ENCODE results near the gene UROC1. TPM values are rescaled to one million over a fixed set of nuclear protein-coding genes. Genes with fewer than 3 reads are reported as not detected.

UROC1 gene
- total and polyA plus RNA-seq, 2 donors from 2014 or later = not detected

DNA sequence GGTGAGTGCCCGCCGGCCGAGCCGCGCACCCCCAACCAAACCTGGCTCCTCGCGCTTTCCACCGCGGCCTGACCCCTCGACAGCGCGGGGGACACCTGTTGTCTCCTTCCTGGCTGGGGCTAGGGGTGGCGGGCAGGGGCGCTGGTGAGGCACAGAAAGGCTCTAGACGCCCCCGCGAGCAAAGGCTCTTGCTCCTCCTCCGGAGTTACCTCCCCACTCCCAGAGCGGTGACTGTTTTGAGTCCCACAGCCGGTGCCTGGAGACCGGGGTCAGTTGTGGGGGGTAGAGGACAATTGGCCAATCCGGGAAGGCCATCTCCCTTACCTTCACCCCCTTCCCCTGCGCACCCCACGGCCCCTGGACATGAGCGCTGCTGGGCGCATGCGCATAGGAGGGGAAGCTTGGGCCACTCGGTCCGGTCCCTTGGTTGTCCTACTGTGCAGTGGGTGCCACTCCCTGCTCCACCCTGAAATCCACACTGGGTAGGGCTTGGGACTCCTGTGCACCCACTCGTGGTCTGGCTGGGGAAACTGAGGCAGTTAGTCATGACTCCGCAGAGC is 6.9 kb upstream of the UROC1 start:
- Histone ChIP-seq H3K4me1 (ENCODE audit: control insufficient read depth in 2 of 3, insufficient read depth in 2 of 3, low read depth in 1 of 3, low read length in 3 of 3) (peaks cover 0 to 4% (median 4%) of the 10 kb centered on the region in 3 donors), H3K9ac (ENCODE audit: low read length in 3 of 3) (peak overlapping the region in 1 of 3 donors; percentile 26)
- intact Hi-C loops (cut with DNase I) = no loop called here

DNA sequence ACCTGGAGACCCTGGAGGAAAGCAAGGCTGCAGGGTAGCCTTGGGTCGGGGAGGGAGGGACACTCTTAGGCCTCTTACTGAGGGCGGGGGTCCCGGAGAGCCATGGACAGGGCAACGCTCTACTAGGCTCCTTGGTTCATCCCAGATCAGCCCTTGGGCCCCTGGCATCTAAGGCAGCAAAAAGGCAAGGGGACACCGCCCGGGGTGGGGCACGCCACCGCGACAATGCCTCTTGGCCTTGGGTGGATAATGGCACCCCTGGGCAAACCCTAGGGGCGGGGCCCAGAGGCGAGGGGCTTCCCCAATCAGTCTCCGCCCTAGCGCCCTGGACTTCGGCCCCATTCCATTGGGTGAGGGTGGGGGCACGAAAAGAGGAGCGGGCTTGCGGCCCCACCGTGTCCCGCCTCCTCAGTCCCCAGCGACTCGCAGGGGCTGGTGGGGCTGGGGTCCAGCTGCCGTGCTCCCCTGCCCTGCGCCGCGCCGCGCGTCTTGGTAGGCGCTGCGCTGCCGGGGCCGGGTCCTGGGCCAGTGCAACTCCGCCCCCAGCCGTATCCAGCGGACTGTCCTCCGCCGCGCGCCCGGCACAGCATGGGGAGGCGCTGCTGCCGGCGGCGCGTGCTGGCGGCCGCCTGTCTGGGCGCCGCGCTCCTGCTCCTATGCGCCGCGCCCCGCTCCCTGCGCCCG is 6.3 kb upstream of the UROC1 start, which contains the start of gene CHST13:
TSS of gene CHST13 (plus strand) at position 411 of the 684 bp plus-strand sequence. CDS start at position 589, 178 bp downstream.
- peak; percentile 62 to 80 (median 74) for DNase-seq
- no peak for FAIRE-seq
- intact Hi-C loops (cut with DNase I) = no loop called here
- TF ChIP-seq, protein P1, sequence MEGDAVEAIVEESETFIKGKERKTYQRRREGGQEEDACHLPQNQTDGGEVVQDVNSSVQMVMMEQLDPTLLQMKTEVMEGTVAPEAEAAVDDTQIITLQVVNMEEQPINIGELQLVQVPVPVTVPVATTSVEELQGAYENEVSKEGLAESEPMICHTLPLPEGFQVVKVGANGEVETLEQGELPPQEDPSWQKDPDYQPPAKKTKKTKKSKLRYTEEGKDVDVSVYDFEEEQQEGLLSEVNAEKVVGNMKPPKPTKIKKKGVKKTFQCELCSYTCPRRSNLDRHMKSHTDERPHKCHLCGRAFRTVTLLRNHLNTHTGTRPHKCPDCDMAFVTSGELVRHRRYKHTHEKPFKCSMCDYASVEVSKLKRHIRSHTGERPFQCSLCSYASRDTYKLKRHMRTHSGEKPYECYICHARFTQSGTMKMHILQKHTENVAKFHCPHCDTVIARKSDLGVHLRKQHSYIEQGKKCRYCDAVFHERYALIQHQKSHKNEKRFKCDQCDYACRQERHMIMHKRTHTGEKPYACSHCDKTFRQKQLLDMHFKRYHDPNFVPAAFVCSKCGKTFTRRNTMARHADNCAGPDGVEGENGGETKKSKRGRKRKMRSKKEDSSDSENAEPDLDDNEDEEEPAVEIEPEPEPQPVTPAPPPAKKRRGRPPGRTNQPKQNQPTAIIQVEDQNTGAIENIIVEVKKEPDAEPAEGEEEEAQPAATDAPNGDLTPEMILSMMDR (IDR thresholded peaks at IDR 0.05; ENCODE audit: borderline replicate concordance, extremely low read depth, insufficient read depth) = no peak
- H3K27ac ChIP-seq (ENCODE audit: low read depth in 2 of 2, low read length in 2 of 2) = no peak within 1 kb of the TSS
- no peaks in the 10 kb centered on the region for H3K36me3 ChIP-seq (ENCODE audit: control insufficient read depth in 2 of 3, insufficient read depth in 3 of 3, low read length in 3 of 3)
- peaks cover 3% of the 10 kb centered on the region for H3K27me3 ChIP-seq (ENCODE audit: control insufficient read depth, insufficient read depth, low read length)
- H3K9me3 ChIP-seq (ENCODE audit: control insufficient read depth in 2 of 3, insufficient read depth in 1 of 3, low read length in 3 of 3) = no peaks in the 10 kb centered on the region
- H3K9ac ChIP-seq (ENCODE audit: low read length in 3 of 3) = peak within 1 kb of the TSS in 1 of 3 donors; percentile 26
- H3K4me1 ChIP-seq (ENCODE audit: control insufficient read depth in 2 of 3, insufficient read depth in 2 of 3, low read depth in 1 of 3, low read length in 3 of 3) = peaks cover 0 to 4% (median 2%) of the 10 kb centered on the region in 3 donors
- peak within 1 kb of the TSS; percentile 11 to 64 (median 54) for H3K4me3 ChIP-seq (ENCODE audit: low read length in 3 of 3)

More for the DNA sequence above, 6.9 kb upstream of the UROC1 start:
- FAIRE-seq (no peak), DNase-seq (peak; percentile 31 to 78 (median 59))
- H3K27me3 ChIP-seq (ENCODE audit: control insufficient read depth, insufficient read depth, low read length) = peaks cover 3% of the 10 kb centered on the region
- H3K27ac ChIP-seq (ENCODE audit: low read depth in 2 of 2, low read length in 2 of 2) = no peak overlapping the region
- TF ChIP-seq, protein P1 (IDR thresholded peaks at IDR 0.05; ENCODE audit: borderline replicate concordance, extremely low read depth, insufficient read depth) = no peak
- no peaks in the 10 kb centered on the region for H3K36me3 ChIP-seq (ENCODE audit: control insufficient read depth in 2 of 3, insufficient read depth in 3 of 3, low read length in 3 of 3)
- no peaks in the 10 kb centered on the region for H3K9me3 ChIP-seq (ENCODE audit: control insufficient read depth in 2 of 3, insufficient read depth in 1 of 3, low read length in 3 of 3)
- H3K4me3 ChIP-seq (ENCODE audit: low read length in 3 of 3) = peak overlapping the region; percentile 11 to 64 (median 54)

DNA sequence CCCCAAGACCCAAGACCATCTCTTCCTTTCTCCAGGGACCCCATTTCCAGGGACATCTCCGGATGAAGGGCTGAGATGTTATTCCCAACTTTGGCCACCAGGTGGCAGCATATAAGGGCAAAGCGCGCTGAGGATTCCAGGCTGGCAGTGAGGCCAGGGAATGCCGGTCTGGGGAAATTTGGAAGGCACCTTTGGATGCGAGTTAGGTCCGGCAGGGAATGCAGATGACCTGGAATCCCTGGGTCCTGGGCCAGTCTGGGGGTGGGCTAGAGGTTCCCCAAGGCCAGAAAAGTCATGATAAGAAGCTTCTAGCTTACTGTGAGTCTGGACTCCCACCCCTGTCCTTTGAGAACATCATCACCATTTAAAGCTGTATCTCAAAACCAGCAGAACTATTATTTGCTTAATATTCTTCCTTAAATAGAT is 4.8 kb upstream of the UROC1 start:
- Histone ChIP-seq H3K4me1 (ENCODE audit: control insufficient read depth in 2 of 3, insufficient read depth in 2 of 3, low read depth in 1 of 3, low read length in 3 of 3) (peaks cover 0 to 2% (median 0%) of the 10 kb centered on the region in 3 donors), H3K27me3 (ENCODE audit: control insufficient read depth, insufficient read depth, low read length) (peaks cover 3% of the 10 kb centered on the region), H3K36me3 (ENCODE audit: control insufficient read depth in 2 of 3, insufficient read depth in 3 of 3, low read length in 3 of 3) (no peaks in the 10 kb centered on the region), H3K9me3 (ENCODE audit: control insufficient read depth in 2 of 3, insufficient read depth in 1 of 3, low read length in 3 of 3) (no peaks in the 10 kb centered on the region), H3K4me3 (ENCODE audit: low read length in 3 of 3) (no peak overlapping the region), H3K27ac (ENCODE audit: low read depth in 2 of 2, low read length in 2 of 2) (no peak overlapping the region), H3K9ac (ENCODE audit: low read length in 3 of 3) (no peak overlapping the region)
- DNase-seq = peak; percentile 39 to 79 (median 72)
- FAIRE-seq = no peak
- TF ChIP-seq, protein P1 (IDR thresholded peaks at IDR 0.05; ENCODE audit: borderline replicate concordance, extremely low read depth, insufficient read depth) = peak; percentile 90
- intact Hi-C loops (cut with DNase I) = no loop called here
